Peyer's patch (tissue), 4 donors: Measurements from ENCODE around the gene CNTRL.

Source experiments
- CTCF ChIP-seq, 6 experiments: fragments of 450-650 bp in 4 of 6; fragments of 200-600 bp in 2 of 6; sonication (generic) in 1 of 6; IDR thresholded peaks; one replicate each; pipeline ENCODE4 v1.5.1; 2017 to 2019; ENCODE audit warnings: antibody characterized with exemption in 6 of 6, mild to moderate bottlenecking in 3 of 6, moderate library complexity in 1 of 6
- POLR2A ChIP-seq, 2 donors: fragments of 450-650 bp; IDR thresholded peaks; one replicate each; pipeline ENCODE4 v1.5.1; 2017; ENCODE audit warnings: antibody characterized with exemption in 2 of 2, mild to moderate bottlenecking in 2 of 2, moderate library complexity in 2 of 2

GRCh38 chr9:121053544-121053943 is 21.2 kb upstream of the CNTRL start:
- TF ChIP-seq CTCF (IDR thresholded peaks at IDR 0.05), result no peak
- no peak for TF ChIP-seq POLR2A (IDR thresholded peaks at IDR 0.05)
